ENCODE measurements around the gene PEAK3. TPM values are rescaled to one million over a fixed set of nuclear protein-coding genes. Genes with fewer than 3 reads are reported as not detected.

Gene PEAK3
- polyA plus RNA-seq, 1 of the 3 experiments (the other 2 are of a cell fraction), result not detected

- CTCF ChIA-PET, result interaction anchor here (1.4 to 8.9 kb wide), 4 partner anchors 11 to 83 kb away, joined by 4 to 116 read pairs (median 59); no protein-coding TSS in a partner anchor
- WGBS (ENCODE audit: low lambda C conversion rate), result 87% methylated on average over 29 of the region's 30 CpGs
- H3K9me2 ChIP-seq, result no peaks in the 10 kb centered on the region
These were observed 49.5 kb downstream of the PEAK3 start for GRCh38 chr19:2232286-2233151.

DNA sequence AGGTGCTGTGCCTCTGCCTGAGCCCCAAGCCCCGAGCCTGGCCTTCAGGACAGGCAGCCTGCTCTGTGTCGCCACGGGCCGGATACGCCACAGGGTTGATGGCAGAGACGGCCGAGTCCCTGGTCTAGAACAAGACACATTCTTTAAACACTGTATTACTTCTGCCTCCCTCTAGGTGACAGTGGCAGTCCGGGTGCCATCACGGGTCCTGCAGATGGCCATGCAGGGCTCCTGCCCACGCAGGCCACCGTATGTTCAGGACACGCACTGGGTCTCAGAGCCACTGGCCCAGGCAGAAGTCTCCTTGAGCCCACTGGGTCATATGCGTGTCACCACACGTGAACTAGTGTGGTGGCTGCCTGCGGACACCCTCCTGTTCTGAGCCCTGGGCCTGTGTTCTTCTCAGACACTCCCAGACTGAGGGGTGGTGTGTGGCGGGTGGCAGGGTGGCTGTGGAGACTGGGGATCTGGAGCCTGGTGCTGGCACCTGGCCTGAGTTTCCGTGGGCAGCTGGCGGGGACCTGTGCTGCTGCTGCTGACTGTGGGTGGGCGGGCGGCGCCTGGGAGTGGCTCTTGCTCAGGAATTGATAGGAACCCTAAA is 50.3 kb downstream of the PEAK3 start:
- Histone ChIP-seq H3K36me3 (replicated peaks in 1 of 2; ENCODE audit: control insufficient read depth in 1 of 2, insufficient read depth in 2 of 2, low read length in 1 of 2) (peaks cover 5 to 39% of the 10 kb centered on the region in 2 experiments), H3K27ac (ENCODE audit: low read depth in 2 of 2, low read length in 1 of 2) (peak overlapping the region; percentile 11 to 50; a peak in 2 of 4 replicates)
- CTCF ChIA-PET, result interaction anchor here (0.8 to 8.1 kb wide), 5 partner anchors 10 to 84 kb away, joined by 3 to 107 read pairs (median 4); no protein-coding TSS in a partner anchor
- TF ChIP-seq POLR2AphosphoS5 (IDR thresholded peaks at IDR 0.05; ENCODE audit: low read depth, low read length), result peak; percentile 57
- TF ChIP-seq USF1 (IDR thresholded peaks at IDR 0.05; ENCODE audit: borderline replicate concordance, low read depth), result no peak
- no peak for TF ChIP-seq MXI1 (IDR thresholded peaks at IDR 0.05; ENCODE audit: low read depth, low read length)
- no peak for TF ChIP-seq REST (IDR thresholded peaks at IDR 0.05; ENCODE audit: low read depth, low read length)
- TF ChIP-seq PBX3 (IDR thresholded peaks at IDR 0.05), result peak; percentile 11; the same call in 1 of the 2 replicates
- no peak for TF ChIP-seq YY1 (IDR thresholded peaks at IDR 0.05; ENCODE audit: low read depth)

More at GRCh38 chr19:2232286-2233151, 49.5 kb downstream of the PEAK3 start:
- Histone ChIP-seq H4K20me1 (ENCODE audit: insufficient read depth) (peaks cover 18% of the 10 kb centered on the region; the same call in 1 of the 2 replicates), H3K4me1 (ENCODE audit: control insufficient read depth in 1 of 2, insufficient read depth in 2 of 2, low read depth in 1 of 2, low read length in 1 of 2) (peaks cover 0 to 25% of the 10 kb centered on the region in 2 experiments; a peak in 1 of 4 replicates), H3K9me3 (no peaks in the 10 kb centered on the region), H3K4me2 (no peak overlapping the region), H3F3A (replicated peaks; ENCODE audit: insufficient read depth) (peaks cover 27% of the 10 kb centered on the region), H3K4me3 (ENCODE audit: low read depth in 2 of 2, low read length in 1 of 2) (no peak overlapping the region), H3K9ac (no peak overlapping the region), H3K36me3 (replicated peaks in 1 of 2; ENCODE audit: control insufficient read depth in 1 of 2, insufficient read depth in 2 of 2, low read length in 1 of 2) (peaks cover 5 to 36% of the 10 kb centered on the region in 2 experiments), H3K79me2 (ENCODE audit: insufficient read depth) (peaks cover 53% of the 10 kb centered on the region), H2AFZ (ENCODE audit: low read depth) (no peak overlapping the region), H3K27me3 (ENCODE audit: insufficient read depth) (no peaks in the 10 kb centered on the region), H3K27ac (ENCODE audit: low read depth in 2 of 2, low read length in 1 of 2) (peak overlapping the region in 1 of 2 experiments; percentile 2; a peak in 1 of 4 replicates)
- TF ChIP-seq NRF1 (IDR thresholded peaks at IDR 0.05; ENCODE audit: low read depth, low read length) (no peak), SIN3A (IDR thresholded peaks at IDR 0.05; ENCODE audit: borderline replicate concordance, low read depth, low read length) (no peak), JUND (IDR thresholded peaks at IDR 0.05) (no peak), TEAD4 (IDR thresholded peaks at IDR 0.05; ENCODE audit: borderline replicate concordance, insufficient read depth) (no peak), FOSL2 (IDR thresholded peaks at IDR 0.05; ENCODE audit: borderline replicate concordance, low read depth) (no peak), YY1 (IDR thresholded peaks at IDR 0.05; ENCODE audit: low read depth) (no peak), EP300 (IDR thresholded peaks at IDR 0.05; ENCODE audit: borderline replicate concordance in 1 of 2, low read depth in 1 of 2, low read length in 1 of 2) (no peak), ZBTB33 (IDR thresholded peaks at IDR 0.05; ENCODE audit: borderline replicate concordance, low read depth) (no peak), USF1 (IDR thresholded peaks at IDR 0.05; ENCODE audit: borderline replicate concordance, low read depth) (no peak)
- no peak for DNase-seq
- POLR2A ChIA-PET, result no interaction called here

More for the DNA sequence above, 50.3 kb downstream of the PEAK3 start:
- Histone ChIP-seq H2AFZ (ENCODE audit: low read depth) (no peak overlapping the region), H3K4me1 (ENCODE audit: control insufficient read depth in 1 of 2, insufficient read depth in 2 of 2, low read depth in 1 of 2, low read length in 1 of 2) (peaks cover 0 to 24% of the 10 kb centered on the region in 2 experiments; a peak in 1 of 4 replicates), H3K27me3 (ENCODE audit: insufficient read depth) (no peaks in the 10 kb centered on the region), H3K9me3 (no peaks in the 10 kb centered on the region), H4K20me1 (ENCODE audit: insufficient read depth) (peaks cover 18% of the 10 kb centered on the region; the same call in 1 of the 2 replicates), H3F3A (replicated peaks; ENCODE audit: insufficient read depth) (peaks cover 24% of the 10 kb centered on the region), H3K9ac (no peak overlapping the region), H3K4me2 (no peak overlapping the region), H3K79me2 (ENCODE audit: insufficient read depth) (peaks cover 45% of the 10 kb centered on the region), H3K4me3 (ENCODE audit: low read depth in 2 of 2, low read length in 1 of 2) (no peak overlapping the region), H3K9me2 (no peaks in the 10 kb centered on the region)
- POLR2A ChIA-PET, result interaction anchor here (1.2 kb wide), 1 partner anchor 12 kb away, joined by 3 read pairs; no protein-coding TSS in a partner anchor
- peak; percentile 75 for DNase-seq
- WGBS (ENCODE audit: low lambda C conversion rate), result 96% methylated on average over 12 of the region's 21 CpGs

All from SK-N-SH (cell line).